Tibial nerve (tissue), 4 donors: Measurements from ENCODE around the gene CELSR3. TPM values are rescaled to one million over a fixed set of nuclear protein-coding genes. Genes with fewer than 3 reads are reported as not detected.

Source experiments
- DNase-seq, 2 donors: peaks; one replicate each; pipeline ENCODE4 v3.0.0-alpha.2; 2019; ENCODE audit warnings: low spot score in 2 of 2
- H3K27ac ChIP-seq, 4 donors: fragments of 200-600 bp; sonication (generic) in 3 of 4; one replicate each; pipeline ENCODE4 v1.5.1; 2017 to 2019; ENCODE audit warnings: mild to moderate bottlenecking in 1 of 4
- H3K27me3 ChIP-seq, 2 donors: fragments of 200-600 bp; sonication (generic) in 1 of 2; one replicate each; pipeline versions ENCODE4 v1.5.1 to v1.6.0; 2017 to 2019
- H3K36me3 ChIP-seq, 3 donors: fragments of 200-600 bp; sonication (generic); one replicate each; pipeline ENCODE4 v1.5.1; 2018 to 2019
- H3K4me1 ChIP-seq, 4 donors: fragments of 200-600 bp; sonication (generic) in 3 of 4; one replicate each; pipeline ENCODE4 v1.5.1; 2017 to 2019
- H3K4me3 ChIP-seq, 4 donors: fragments of 200-600 bp; sonication (generic) in 3 of 4; one replicate each; pipeline ENCODE4 v1.5.1; 2017 to 2019; ENCODE audit warnings: mild to moderate bottlenecking in 1 of 4, moderate library complexity in 1 of 4
- H3K9me3 ChIP-seq, 4 donors: fragments of 200-600 bp; sonication (generic) in 3 of 4; one replicate each; pipeline ENCODE4 v1.5.1; 2017 to 2019
- EP300 ChIP-seq, 2 donors: sonication (generic); formaldehyde crosslinking; IDR thresholded peaks; one replicate each; pipeline ENCODE4 v1.6.1; 2017; ENCODE audit warnings: antibody characterized with exemption in 2 of 2, mild to moderate bottlenecking in 1 of 2
- POLR2A ChIP-seq, 2 donors: fragments of 450-650 bp; IDR thresholded peaks; one replicate each; pipeline ENCODE4 v1.6.1; 2017; ENCODE audit warnings: antibody characterized with exemption in 2 of 2, mild to moderate bottlenecking in 2 of 2, moderate library complexity in 2 of 2
- WGBS, 2 donors: methylation state at CpG; one replicate each; pipeline ENCODE4 v1.1.5; 2018; 5-methylcytosine and 5-hydroxymethylcytosine counted together
- total RNA-seq, 4 donors: library from RNA; depleted of rRNA; stranded (reverse); fragments of >200 nt; gene quantifications; one replicate each; pipeline ENCODE4 v1.1.0, GENCODE V29; 2016
- TF ChIP-seq, protein P1 (sequence below), 5 experiments: fragments of 200-600 bp in 3 of 5; fragments of 450-650 bp in 2 of 5; sonication (generic) in 3 of 5; IDR thresholded peaks; one replicate each; pipeline ENCODE4 v1.5.1; 2016 to 2019; ENCODE audit warnings: antibody characterized with exemption in 5 of 5, mild to moderate bottlenecking in 3 of 5, moderate library complexity in 2 of 5

Gene CELSR3
- total RNA-seq, 4 donors from 2014 or later = 0.87 to 13.5 (median 1.5) TPM

DNA sequence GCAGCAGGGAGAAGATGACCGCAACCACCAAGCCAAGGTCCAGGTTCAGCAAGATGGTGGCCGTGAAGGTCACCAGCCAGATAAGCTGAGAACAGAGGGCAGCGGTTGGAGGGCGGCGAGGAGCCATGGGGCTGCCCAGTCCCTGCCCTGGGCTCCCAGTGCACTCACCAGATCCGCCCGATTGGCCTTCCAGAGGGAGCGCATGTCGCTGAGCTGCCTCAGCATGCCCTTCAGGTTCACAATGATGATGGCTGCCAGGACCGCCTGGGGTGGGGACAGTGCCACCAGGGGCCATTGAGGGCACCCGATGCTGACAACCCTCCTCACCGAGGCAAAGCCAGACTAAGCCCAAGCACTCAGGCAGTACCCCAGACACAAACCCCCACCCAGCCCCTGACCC, 32.8 kb downstream of the CELSR3 start:
- 91 to 93% methylated on average over 6 to 11 of the region's 12 CpGs for WGBS, 2 donors
- H3K27ac ChIP-seq = no peak overlapping the region
- no peak for TF ChIP-seq EP300 (IDR thresholded peaks at IDR 0.05)
- TF ChIP-seq POLR2A (IDR thresholded peaks at IDR 0.05) = no peak
- TF ChIP-seq, protein P1, sequence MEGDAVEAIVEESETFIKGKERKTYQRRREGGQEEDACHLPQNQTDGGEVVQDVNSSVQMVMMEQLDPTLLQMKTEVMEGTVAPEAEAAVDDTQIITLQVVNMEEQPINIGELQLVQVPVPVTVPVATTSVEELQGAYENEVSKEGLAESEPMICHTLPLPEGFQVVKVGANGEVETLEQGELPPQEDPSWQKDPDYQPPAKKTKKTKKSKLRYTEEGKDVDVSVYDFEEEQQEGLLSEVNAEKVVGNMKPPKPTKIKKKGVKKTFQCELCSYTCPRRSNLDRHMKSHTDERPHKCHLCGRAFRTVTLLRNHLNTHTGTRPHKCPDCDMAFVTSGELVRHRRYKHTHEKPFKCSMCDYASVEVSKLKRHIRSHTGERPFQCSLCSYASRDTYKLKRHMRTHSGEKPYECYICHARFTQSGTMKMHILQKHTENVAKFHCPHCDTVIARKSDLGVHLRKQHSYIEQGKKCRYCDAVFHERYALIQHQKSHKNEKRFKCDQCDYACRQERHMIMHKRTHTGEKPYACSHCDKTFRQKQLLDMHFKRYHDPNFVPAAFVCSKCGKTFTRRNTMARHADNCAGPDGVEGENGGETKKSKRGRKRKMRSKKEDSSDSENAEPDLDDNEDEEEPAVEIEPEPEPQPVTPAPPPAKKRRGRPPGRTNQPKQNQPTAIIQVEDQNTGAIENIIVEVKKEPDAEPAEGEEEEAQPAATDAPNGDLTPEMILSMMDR (IDR thresholded peaks at IDR 0.05) = no peak
- no peak for DNase-seq
- no peaks in the 10 kb centered on the region for H3K9me3 ChIP-seq
- peaks cover 0 to 15% (median 12%) of the 10 kb centered on the region in 4 donors for H3K4me1 ChIP-seq
- H3K27me3 ChIP-seq = no peaks in the 10 kb centered on the region
- no peak overlapping the region for H3K4me3 ChIP-seq
- H3K36me3 ChIP-seq = peaks cover 0 to 84% (median 0%) of the 10 kb centered on the region in 3 donors

DNA sequence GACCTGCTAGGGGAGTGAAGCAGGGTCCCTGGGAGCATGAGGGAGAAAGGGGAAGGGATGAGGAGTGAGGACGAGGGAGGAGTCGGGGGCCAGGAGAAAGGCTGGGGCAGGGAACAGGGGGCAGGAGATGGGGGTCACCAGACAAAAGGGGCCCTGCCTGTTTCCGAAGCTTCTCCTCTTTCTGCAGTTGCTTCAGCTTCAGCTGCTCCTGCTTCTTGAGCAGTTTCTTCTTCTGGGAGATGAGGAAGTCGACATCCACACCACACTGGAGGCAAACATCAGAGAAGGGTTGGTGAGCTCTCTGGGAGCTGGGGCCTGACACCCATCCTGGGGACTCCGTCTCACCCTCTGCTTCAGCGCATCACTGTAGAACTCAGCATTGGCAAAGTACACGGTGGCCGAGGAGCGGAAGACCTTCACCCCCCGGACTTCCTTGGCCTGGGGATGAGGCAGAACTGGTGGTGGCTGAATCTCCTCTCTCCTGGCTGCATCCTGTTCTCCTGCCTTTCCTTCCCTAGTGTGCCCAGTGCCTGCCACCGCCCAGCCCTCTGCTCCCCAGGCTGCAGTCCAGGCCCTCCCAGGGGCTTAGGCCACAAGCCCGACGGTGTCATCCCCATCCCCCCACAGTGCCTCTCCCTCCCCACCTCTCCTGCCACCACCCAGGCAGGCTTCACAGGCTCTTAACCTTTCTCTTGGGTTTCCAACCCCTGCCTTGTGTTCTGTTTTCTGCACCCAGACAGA, 34.2 kb downstream of the CELSR3 start:
- Histone ChIP-seq H3K9me3 (no peaks in the 10 kb centered on the region), H3K27ac (no peak overlapping the region), H3K4me1 (peaks cover 0 to under 1% (median 0%) of the 10 kb centered on the region in 4 donors), H3K27me3 (no peaks in the 10 kb centered on the region), H3K36me3 (peaks cover 0 to 88% (median 0%) of the 10 kb centered on the region in 3 donors), H3K4me3 (no peak overlapping the region)
- DNase-seq = no peak
- no peak for TF ChIP-seq EP300 (IDR thresholded peaks at IDR 0.05)
- TF ChIP-seq, protein P1 (IDR thresholded peaks at IDR 0.05) = no peak
- no peak for TF ChIP-seq POLR2A (IDR thresholded peaks at IDR 0.05)
- 86 to 91% methylated on average over 13 of the region's 13 CpGs for WGBS, 2 donors

DNA sequence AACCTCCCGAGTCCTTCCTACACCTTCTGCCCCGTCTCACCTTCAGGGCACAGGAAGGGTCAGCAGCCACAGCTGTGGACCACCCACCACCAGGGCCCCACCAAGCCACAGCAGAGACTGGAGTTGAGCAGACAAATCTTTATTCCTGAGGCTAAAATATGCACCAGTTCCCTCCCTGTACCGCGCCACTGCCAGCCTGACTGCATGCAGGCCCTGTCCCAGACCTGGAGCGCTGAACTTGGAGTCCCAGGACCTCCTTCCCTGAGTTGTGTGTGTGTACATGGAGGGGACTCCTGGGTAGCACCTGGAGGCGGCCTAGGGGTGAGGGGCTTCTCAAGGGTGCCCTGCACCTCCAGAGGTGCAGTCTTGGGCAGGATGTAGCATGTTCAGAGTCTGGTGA, 37.1 kb downstream of the CELSR3 start:
- H3K36me3 ChIP-seq = peaks cover 0 to 64% (median 0%) of the 10 kb centered on the region in 3 donors

DNA sequence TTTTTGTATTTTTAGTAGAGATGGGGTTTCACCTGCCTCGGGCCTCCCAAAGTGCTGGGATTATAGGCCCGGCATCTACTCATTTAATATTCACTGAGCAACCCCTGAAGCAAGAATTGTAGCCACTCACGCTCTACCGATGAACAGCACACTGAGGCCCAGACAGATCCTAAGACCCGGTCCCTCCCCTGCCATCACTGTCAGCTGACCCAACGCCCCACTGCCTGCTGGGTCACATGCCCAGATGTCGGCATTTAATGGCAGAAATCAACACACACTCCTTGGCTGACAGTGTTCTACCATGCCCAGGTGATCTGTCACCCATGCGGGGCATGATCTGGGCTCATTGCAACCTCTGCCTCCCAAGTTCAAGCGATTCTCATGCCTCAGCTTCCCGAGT, 37.9 kb downstream of the CELSR3 start:
- no peak for DNase-seq

More for the DNA sequence above, 37.1 kb downstream of the CELSR3 start:
- no peaks in the 10 kb centered on the region for H3K4me1 ChIP-seq
- no peak for DNase-seq
- no peaks in the 10 kb centered on the region for H3K9me3 ChIP-seq
- 90% methylated on average over 6 of the region's 6 CpGs for WGBS, 2 donors
- H3K27me3 ChIP-seq = no peaks in the 10 kb centered on the region
- H3K4me3 ChIP-seq = no peak overlapping the region
- H3K27ac ChIP-seq = no peak overlapping the region
- TF ChIP-seq POLR2A (IDR thresholded peaks at IDR 0.05) (no peak), EP300 (IDR thresholded peaks at IDR 0.05) (no peak)
- TF ChIP-seq, protein P1 (IDR thresholded peaks at IDR 0.05) = no peak

More for the DNA sequence above, 37.9 kb downstream of the CELSR3 start:
- Histone ChIP-seq H3K27ac (no peak overlapping the region), H3K36me3 (peaks cover 0 to 55% (median 0%) of the 10 kb centered on the region in 3 donors), H3K4me3 (no peak overlapping the region), H3K9me3 (no peaks in the 10 kb centered on the region), H3K4me1 (no peaks in the 10 kb centered on the region), H3K27me3 (no peaks in the 10 kb centered on the region)
- 93 to 95% methylated on average over 10 of the region's 10 CpGs for WGBS, 2 donors
- TF ChIP-seq, protein P1 (IDR thresholded peaks at IDR 0.05) = no peak
- TF ChIP-seq POLR2A (IDR thresholded peaks at IDR 0.05) (no peak), EP300 (IDR thresholded peaks at IDR 0.05) (no peak)
